H1 (cell line): ENCODE measurements around the gene RNU11. TPM values are rescaled to one million over a fixed set of nuclear protein-coding genes. Genes with fewer than 3 reads are reported as not detected.

Experiments used
- CTCF ChIA-PET: fragments of 300-600 bp; sonication (Branson Sonifier 250); formaldehyde crosslinking; loops from one replicate; lab custom pipeline; 2021; ENCODE audit not compliant: partially characterized antibody; lab: Charles Lee
- POLR2A ChIA-PET: fragments of 300-600 bp; sonication (Branson Sonifier 250); formaldehyde crosslinking; loops from one replicate; lab custom pipeline; 2021; ENCODE audit warnings: inconsistent platforms; ENCODE audit not compliant: partially characterized antibody; lab: Charles Lee
- DNase-seq, 2 experiments: peaks; one replicate each; pipeline versions ENCODE4 v3.0.0 to v3.0.0-alpha.2; 2010 to 2022; ENCODE audit warnings: low spot score in 2 of 2, low read depth in 1 of 2, mixed read lengths in 1 of 2
- FAIRE-seq: peaks from 2 replicates; lab custom pipeline; 2011; peaks lifted over from hg19 to GRCh38; lab: Jason Lieb, UNC
- H2AFZ ChIP-seq: 2 replicates; pipeline ENCODE4 v1.8.1; 2012; ENCODE audit warnings: low read length, inconsistent platforms
- H2AK5ac ChIP-seq: 2 replicates; pipeline ENCODE4 v1.6.1; 2013; ENCODE audit warnings: low read depth, low read length
- H2BK120ac ChIP-seq: replicated peaks from 2 replicates; pipeline ENCODE3; 2013; ENCODE audit warnings: low read depth, low read length, inconsistent platforms
- H2BK12ac ChIP-seq: 2 replicates; pipeline ENCODE4 v1.6.1; 2013; ENCODE audit warnings: low read depth, low read length
- H2BK15ac ChIP-seq: 2 replicates; pipeline ENCODE4 v1.6.1; 2013; ENCODE audit warnings: low read length
- H2BK20ac ChIP-seq: 2 replicates; pipeline ENCODE4 v1.6.1; 2013; ENCODE audit warnings: low read length
- H2BK5ac ChIP-seq: 2 replicates; pipeline ENCODE4 v1.6.1; 2013; ENCODE audit warnings: low read depth, low read length
- H3K14ac ChIP-seq: 2 replicates; pipeline ENCODE4 v1.6.1; 2013; ENCODE audit warnings: inconsistent platforms; ENCODE audit not compliant: insufficient read length
- H3K18ac ChIP-seq: 2 replicates; pipeline ENCODE4 v1.6.1; 2013; ENCODE audit warnings: low read length; ENCODE audit errors: extremely low read depth
- H3K23ac ChIP-seq: 2 replicates; pipeline ENCODE4 v1.6.1; 2013; ENCODE audit warnings: inconsistent platforms; ENCODE audit not compliant: insufficient read length
- H3K23me2 ChIP-seq: 2 replicates; pipeline ENCODE4 v1.6.1; 2013; ENCODE audit warnings: low read depth, low read length
- H3K27ac ChIP-seq: 2 replicates; pipeline ENCODE4 v1.6.1; 2011; ENCODE audit warnings: low read depth, low read length, inconsistent platforms
- H3K27me3 ChIP-seq, 4 experiments: replicated peaks in 1 of 4; 1 replicate in 1 of 4; 2 replicates in 3 of 4; pipeline versions ENCODE4 v1.6.1 to v1.8.1; 2011 to 2013; ENCODE audit warnings: low read length in 3 of 4, mild to moderate bottlenecking in 3 of 4, inconsistent platforms in 2 of 4, mixed read lengths in 2 of 4, moderate library complexity in 1 of 4; ENCODE audit not compliant: control insufficient read depth in 3 of 4, insufficient read depth in 3 of 4; ENCODE audit errors: extremely low read depth in 1 of 4
- H3K36me3 ChIP-seq, 4 experiments: 2 replicates each; pipeline versions ENCODE4 v1.6.1 to v1.8.1; 2011 to 2013; ENCODE audit warnings: mild to moderate bottlenecking in 4 of 4, low read length in 3 of 4, moderate library complexity in 2 of 4, control low read depth in 1 of 4, inconsistent platforms in 1 of 4; ENCODE audit not compliant: insufficient read depth in 4 of 4, control insufficient read depth in 2 of 4
- H3K4ac ChIP-seq: replicated peaks from 2 replicates; pipeline ENCODE3; 2013; ENCODE audit warnings: low read length, low read depth, mixed read lengths, inconsistent platforms; ENCODE audit not compliant: insufficient read length
- H3K4me1 ChIP-seq, 4 experiments: replicated peaks in 1 of 4; 1 replicate in 1 of 4; 2 replicates in 3 of 4; pipeline versions ENCODE4 v1.6.1 to v1.8.1; 2011 to 2013; ENCODE audit warnings: low read length in 3 of 4, inconsistent platforms in 2 of 4, mixed read lengths in 1 of 4; ENCODE audit not compliant: insufficient read depth in 4 of 4, control insufficient read depth in 3 of 4
- H3K4me2 ChIP-seq, 2 experiments: 2 replicates each; pipeline versions ENCODE4 v1.6.1 to v1.8.1; 2011 to 2013; ENCODE audit warnings: low read depth in 2 of 2, low read length in 2 of 2, control low read depth in 1 of 2, inconsistent platforms in 1 of 2, mild to moderate bottlenecking in 1 of 2; ENCODE audit not compliant: insufficient read depth in 1 of 2
- H3K4me3 ChIP-seq, 4 experiments: fragments of 200-600, 300-600 bp in 1 of 4; sonication (generic), shearing (Covaris generic), sonication (Bioruptor Twin) in 1 of 4; 2 replicates each; pipeline versions ENCODE4 v1.5.1 to v1.8.1; 2011 to 2016; ENCODE audit warnings: low read length in 4 of 4, low read depth in 3 of 4, control low read depth in 2 of 4, inconsistent platforms in 2 of 4, mild to moderate bottlenecking in 2 of 4, mixed read lengths in 1 of 4, moderate library complexity in 1 of 4; ENCODE audit not compliant: insufficient read depth in 2 of 4; ENCODE audit errors: extremely low read depth in 1 of 4
- H3K56ac ChIP-seq: replicated peaks from 2 replicates; pipeline ENCODE3; 2013; ENCODE audit warnings: low read depth, mild to moderate bottlenecking, mixed read lengths, low read length, inconsistent platforms; ENCODE audit not compliant: insufficient read length
- H3K79me1 ChIP-seq: 2 replicates; pipeline ENCODE4 v1.6.1; 2013; ENCODE audit warnings: low read depth, low read length, control low read depth
- H3K79me2 ChIP-seq, 2 experiments: 2 replicates each; pipeline versions ENCODE4 v1.6.1 to v1.8.1; 2012 to 2013; ENCODE audit warnings: low read length in 2 of 2, mild to moderate bottlenecking in 2 of 2, inconsistent platforms in 1 of 2; ENCODE audit not compliant: insufficient read depth in 2 of 2, control insufficient read depth in 1 of 2
- H3K9ac ChIP-seq, 4 experiments: replicated peaks in 1 of 4; 1 replicate in 1 of 4; 2 replicates in 3 of 4; pipeline versions ENCODE4 v1.6.1 to v1.8.1; 2011 to 2013; ENCODE audit warnings: low read depth in 3 of 4, low read length in 3 of 4, control low read depth in 2 of 4, mild to moderate bottlenecking in 2 of 4, moderate library complexity in 2 of 4, inconsistent platforms in 1 of 4; ENCODE audit errors: extremely low read depth in 1 of 4
- H3K9me3 ChIP-seq, 2 experiments: 2 replicates each; pipeline versions ENCODE4 v1.6.1 to v1.8.1; 2012 to 2013; ENCODE audit warnings: mild to moderate bottlenecking in 2 of 2, moderate library complexity in 2 of 2, control low read depth in 1 of 2, inconsistent platforms in 1 of 2, low read depth in 1 of 2, low read length in 1 of 2, mixed read lengths in 1 of 2; ENCODE audit not compliant: insufficient read depth in 2 of 2
- H4K20me1 ChIP-seq, 2 experiments: replicated peaks in 1 of 2; 2 replicates each; pipeline versions ENCODE3 to v1.8.1; 2011 to 2013; ENCODE audit warnings: inconsistent platforms in 2 of 2, low read length in 2 of 2, mild to moderate bottlenecking in 1 of 2; ENCODE audit not compliant: insufficient read depth in 2 of 2, control insufficient read depth in 1 of 2
- H4K5ac ChIP-seq: 2 replicates; pipeline ENCODE4 v1.6.1; 2013; ENCODE audit warnings: low read length, low read depth, mixed read lengths, inconsistent platforms; ENCODE audit not compliant: insufficient read length
- H4K8ac ChIP-seq: 2 replicates; pipeline ENCODE4 v1.8.0; 2013; ENCODE audit warnings: mild to moderate bottlenecking, moderate library complexity, low read length, inconsistent platforms; ENCODE audit not compliant: insufficient read depth; ENCODE audit errors: extremely low read depth
- H4K91ac ChIP-seq: replicated peaks from 2 replicates; pipeline ENCODE3; 2013; ENCODE audit warnings: low read length, mixed read lengths, inconsistent platforms; ENCODE audit not compliant: insufficient read length
- CBX5 ChIP-seq: fragments of 300-800, 300-1000 bp; sonication (generic); IDR thresholded peaks from 2 replicates; pipeline ENCODE4 v1.7.1; 2016; ENCODE audit warnings: antibody characterized with exemption, low read length, low read depth
- CEBPB ChIP-seq: IDR thresholded peaks from 2 replicates; pipeline ENCODE4 v1.6.1; 2012; ENCODE audit warnings: low read depth, low read length
- EGR1 ChIP-seq: IDR thresholded peaks from 2 replicates; pipeline ENCODE4 v1.6.1; 2011; ENCODE audit warnings: low read depth, low read length, borderline replicate concordance
- GABPA ChIP-seq: IDR thresholded peaks from 2 replicates; pipeline ENCODE4 v1.6.1; 2011; ENCODE audit warnings: mild to moderate bottlenecking, low read length, moderate library complexity, borderline replicate concordance; ENCODE audit not compliant: insufficient read depth
- HDAC6 ChIP-seq: IDR thresholded peaks from one replicate; pipeline ENCODE4 v1.7.1; 2012; ENCODE audit warnings: low read depth, mild to moderate bottlenecking, inconsistent platforms, low read length, moderate library complexity
- JUND ChIP-seq: IDR thresholded peaks from 2 replicates; pipeline ENCODE4 v1.6.1; 2011; ENCODE audit warnings: mild to moderate bottlenecking, improper control_type of control experiment, low read length
- KDM1A ChIP-seq: fragments of 200-600, 300-600 bp; sonication (generic); IDR thresholded peaks from 2 replicates; pipeline ENCODE4 v1.7.1; 2016; ENCODE audit warnings: mild to moderate bottlenecking, low read length, borderline replicate concordance
- MAX ChIP-seq: IDR thresholded peaks from 2 replicates; pipeline ENCODE4 v1.6.1; 2012; ENCODE audit warnings: inconsistent platforms
- NANOG ChIP-seq: IDR thresholded peaks from 2 replicates; pipeline ENCODE4 v1.6.1; 2011; ENCODE audit warnings: low read length, low read depth, mild to moderate bottlenecking, inconsistent platforms; ENCODE audit not compliant: insufficient read depth, poor library complexity, severe bottlenecking
- PHF8 ChIP-seq: fragments of 200-600 bp; sonication (generic); conservative IDR thresholded peaks from 2 replicates; pipeline ENCODE4 v1.7.1; 2012; ENCODE audit warnings: low read depth, mild to moderate bottlenecking, inconsistent platforms, low read length, moderate library complexity
- POLR2AphosphoS5 ChIP-seq: IDR thresholded peaks from 2 replicates; pipeline ENCODE4 v1.6.1; 2011; ENCODE audit warnings: low read depth, low read length
- RFX5 ChIP-seq: IDR thresholded peaks from 2 replicates; pipeline ENCODE4 v1.6.1; 2011; ENCODE audit warnings: low read depth, low read length, improper control_type of control experiment, borderline replicate concordance
- SIN3A ChIP-seq, 2 experiments: IDR thresholded peaks in 1 of 2; conservative IDR thresholded peaks in 1 of 2; 2 replicates each; pipeline ENCODE4 v1.6.1; 2011 to 2012; ENCODE audit warnings: low read length in 2 of 2, improper control_type of control experiment in 1 of 2, low read depth in 1 of 2, mild to moderate bottlenecking in 1 of 2
- SIRT6 ChIP-seq: IDR thresholded peaks from one replicate; pipeline ENCODE4 v1.7.1; 2012; ENCODE audit warnings: low read length, inconsistent platforms
- WGBS, 2 experiments: shearing (Covaris generic) in 1 of 2; methylation state at CpG; one replicate each; pipeline versions ENCODE4 v1.1.6 to v1.1.7; 2013 to 2015; ENCODE audit warnings: low lambda C conversion rate in 2 of 2, mixed read lengths in 2 of 2, inconsistent platforms in 1 of 2, low coverage in 1 of 2, missing lambda C conversion rate in 1 of 2; ENCODE audit not compliant: insufficient replicate concordance in 2 of 2, insufficient coverage in 1 of 2, insufficient read length in 1 of 2; ENCODE audit errors: extremely low coverage in 1 of 2, missing lambda C conversion rate in 1 of 2; 5-methylcytosine and 5-hydroxymethylcytosine counted together
- polyA plus RNA-seq, 7 experiments: library from polyadenylated mRNA; depleted of rRNA in 3 of 7; stranded (reverse) in 5 of 7; unstranded in 2 of 7; fragments of >200 nt in 5 of 7; fragments of 200-250 nt in 2 of 7; gene quantifications; 1 replicate in 5 of 7; 2 replicates in 1 of 7; 4 replicates in 1 of 7; pipeline versions ENCODE4 v1.2.1 to v1.2.3, GENCODE V29; 2011 to 2013; ENCODE audit warnings: missing spikeins in 2 of 7, mixed read lengths in 2 of 7
- total RNA-seq: library from RNA; stranded (reverse); fragmentation: NEBNext Ultra II Directional; extraction: Animal tissue kit (Norgen Biotek cat#: 25700); gene quantifications from 2 replicates; pipeline ENCODE4 v1.2.1, GENCODE V29; 2021

RNU11 gene
- total and polyA plus RNA-seq, 2 of the 8 experiments (the other 6 are each of a cell fraction or from before 2014, with no cell fraction given): not detected

GRCh38 chr1:28604962-28605361 is 43.4 kb upstream of the RNU11 start:
- Histone ChIP-seq H4K8ac (no peak overlapping the region; the same call in 1 of the 2 replicates), H4K91ac (no peak overlapping the region), H3K9ac (no peak overlapping the region), H2BK15ac (no peak overlapping the region), H4K20me1 (no peaks in the 10 kb centered on the region), H3K4me1 (0 out of 7 replicates have a peak, but pooled peaks cover 0 to 2% (median 0%) of the 10 kb centered on the region in 4 experiments), H2BK20ac (no peak overlapping the region), H3K79me2 (no peaks in the 10 kb centered on the region), H3K79me1 (no peaks in the 10 kb centered on the region), H2AFZ (no peak overlapping the region), H3K23ac (no peak overlapping the region), H3K56ac (no peak overlapping the region), H3K4me3 (no peak overlapping the region), H3K27ac (no peak overlapping the region), H4K5ac (no peak overlapping the region), H3K36me3 (peaks cover 0 to 18% (median 5%) of the 10 kb centered on the region in 4 experiments; a peak in 5 of 8 replicates), H2BK12ac (no peak overlapping the region), H3K27me3 (no peaks in the 10 kb centered on the region), H2BK5ac (0 out of 2 replicates have a peak overlapping the region, but pooled peaks have one; percentile 1), H2AK5ac (no peak overlapping the region), H3K4ac (no peak overlapping the region), H3K9me3 (no peaks in the 10 kb centered on the region), H3K14ac (no peak overlapping the region), H3K23me2 (no peaks in the 10 kb centered on the region), H2BK120ac (no peak overlapping the region), H3K4me2 (no peak overlapping the region), H3K18ac (no peak overlapping the region)
- POLR2A ChIA-PET: interaction anchor here (0.9 to 21.8 kb wide), 11 partner anchors 11 to 185 kb away, joined by 3 to 473 read pairs (median 3); partner anchors contain the start of gene RCC1
- DNase-seq (no peak), FAIRE-seq (no peak)
- CTCF ChIA-PET: interaction anchor here (0.6 to 6.9 kb wide), 18 partner anchors 9 to 272 kb away, joined by 3 to 73 read pairs (median 4); partner anchors contain the start of gene TRNAU1AP
- 89% methylated on average over 6 of the region's 6 CpGs; no CpG with 5 or more reads in 1 of the 2 experiments for WGBS, 2 experiments
- TF ChIP-seq RFX5 (no peak), NANOG (no peak), SIRT6 (no peak), CBX5 (no peak), KDM1A (no peak), SIN3A (conservative IDR thresholded peaks at IDR 0.05 in 1 of 2, IDR thresholded peaks at IDR 0.05 in 1 of 2; ENCODE audit: low read depth in 1 of 2, low read length in 2 of 2) (no peak), EGR1 (no peak), POLR2AphosphoS5 (no peak), GABPA (no peak), HDAC6 (no peak), JUND (no peak), PHF8 (no peak), CEBPB (no peak), MAX (no peak)
